HG03196 (cell line): Measurements from ENCODE around the gene SAPCD1.

Experiments used
- ATAC-seq: cut with Tn5 transposase; IDR thresholded peaks from one replicate; pipeline ENCODE4 v1.9.1; 2021; ENCODE audit not compliant: unreplicated experiment

The SAPCD1 gene

DNA sequence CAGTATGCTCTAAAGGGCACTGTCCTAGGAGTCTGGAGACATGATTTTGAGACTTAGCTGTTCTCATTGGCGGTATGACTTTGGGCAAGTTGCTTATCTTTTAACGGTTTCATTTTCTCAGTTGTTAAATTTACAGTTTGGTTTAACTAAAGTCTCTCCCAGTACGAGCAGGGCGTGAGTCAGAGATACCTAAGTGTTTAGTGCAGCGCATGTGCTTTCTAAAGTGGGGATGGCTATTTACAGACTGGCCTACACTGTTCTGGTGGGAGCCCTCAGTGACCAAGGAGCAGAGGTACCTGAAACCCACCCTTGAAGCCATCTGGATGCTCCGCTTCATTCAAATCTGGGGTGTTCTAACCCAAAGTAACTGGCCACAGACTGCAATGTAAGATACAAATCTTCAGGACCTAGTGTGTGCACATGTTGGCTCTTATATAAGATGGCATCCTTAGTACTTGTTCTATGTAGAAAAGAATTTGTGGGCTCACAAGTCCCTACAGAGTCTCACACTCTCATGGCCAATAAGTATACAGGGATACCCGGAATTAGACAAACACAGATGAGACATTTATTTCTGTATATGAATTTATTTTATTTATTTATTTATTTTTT lies 11.9 kb upstream of the SAPCD1 start:
- no peak for ATAC-seq

DNA sequence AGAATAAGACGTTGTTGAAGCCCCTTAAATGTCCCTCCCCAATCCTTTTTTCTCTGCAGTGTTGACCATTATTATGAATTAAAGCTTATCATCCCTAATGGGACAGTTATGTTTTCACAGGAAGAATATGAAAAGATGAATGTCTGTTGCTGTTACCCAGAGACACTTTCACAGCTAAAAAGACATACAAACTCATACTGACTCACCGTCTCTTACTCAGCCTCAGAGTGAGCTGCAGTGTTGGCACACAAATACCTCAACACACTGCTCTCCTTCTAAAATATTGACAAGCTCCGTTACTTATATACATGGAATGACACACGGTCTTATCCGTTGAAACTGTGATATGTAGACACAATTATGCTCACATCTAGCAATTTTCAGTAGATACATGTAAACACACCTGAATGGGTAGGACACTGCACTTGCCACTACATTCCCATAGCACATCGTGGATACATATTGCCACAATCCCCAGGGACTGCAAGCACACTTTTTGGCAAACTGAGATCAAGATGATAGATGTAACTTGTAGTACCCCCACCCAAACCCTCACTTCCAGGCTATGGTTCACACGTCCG lies 9.6 kb upstream of the SAPCD1 start:
- ATAC-seq, result no peak

DNA sequence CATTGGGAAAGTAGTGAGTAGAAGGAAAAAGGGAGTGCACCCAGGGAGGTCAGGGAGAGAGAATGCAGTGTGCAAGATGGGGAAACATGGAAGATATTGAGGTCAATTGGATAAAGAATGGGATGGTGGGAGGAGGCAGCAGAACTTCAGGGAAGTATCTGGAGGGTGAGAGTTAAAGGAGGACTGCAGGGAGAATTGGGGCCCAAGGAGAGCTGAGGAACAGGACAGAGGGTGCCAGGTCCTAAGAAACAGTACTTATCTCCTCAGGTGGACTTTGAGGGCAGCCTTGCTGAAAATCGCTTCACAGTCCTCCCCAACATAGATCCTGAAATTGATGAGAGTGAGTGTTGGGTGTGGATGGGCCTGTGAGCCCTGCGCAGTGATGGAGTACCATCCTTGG lies 4.2 kb upstream of the SAPCD1 start:
- no peak for ATAC-seq

DNA sequence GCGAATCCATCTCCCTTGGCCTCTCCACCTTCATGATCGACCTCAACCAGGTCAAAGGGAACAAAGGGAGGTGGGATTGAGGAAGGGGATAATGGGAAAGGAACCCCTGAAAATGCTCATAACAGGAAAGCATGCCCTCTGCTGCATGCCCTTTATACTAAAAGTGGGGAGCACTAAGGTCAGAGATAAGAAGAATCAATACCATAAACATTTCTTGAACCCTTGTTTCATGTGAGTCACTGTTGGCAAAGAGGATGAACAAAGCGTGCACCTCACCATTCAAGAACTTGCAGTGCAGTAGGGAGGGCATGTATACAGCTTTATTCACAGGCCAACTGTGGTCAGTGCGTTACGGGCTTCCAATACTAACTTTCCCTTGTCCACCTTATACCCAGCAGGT lies 1.7 kb upstream of the SAPCD1 start:
- ATAC-seq, result no peak

DNA sequence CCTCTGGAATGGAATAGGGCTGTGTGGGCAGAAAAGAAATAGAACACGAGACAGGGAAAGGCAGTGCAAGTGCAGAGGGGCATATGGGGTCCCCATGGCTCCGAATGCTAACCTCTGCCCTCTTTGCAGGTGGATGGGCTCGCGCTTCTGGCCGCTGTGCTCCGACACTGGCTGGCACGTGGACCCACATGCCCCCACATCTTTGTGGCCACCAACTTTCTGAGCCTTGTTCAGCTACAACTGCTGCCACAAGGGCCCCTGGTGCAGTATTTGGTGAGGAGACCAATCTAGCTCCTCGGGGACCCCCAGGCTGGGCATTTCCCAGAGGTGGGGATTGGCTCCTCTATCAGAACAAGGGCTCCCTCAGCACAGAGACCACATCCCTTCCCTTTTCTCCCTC lies 1.1 kb upstream of the SAPCD1 start:
- no peak for ATAC-seq

DNA sequence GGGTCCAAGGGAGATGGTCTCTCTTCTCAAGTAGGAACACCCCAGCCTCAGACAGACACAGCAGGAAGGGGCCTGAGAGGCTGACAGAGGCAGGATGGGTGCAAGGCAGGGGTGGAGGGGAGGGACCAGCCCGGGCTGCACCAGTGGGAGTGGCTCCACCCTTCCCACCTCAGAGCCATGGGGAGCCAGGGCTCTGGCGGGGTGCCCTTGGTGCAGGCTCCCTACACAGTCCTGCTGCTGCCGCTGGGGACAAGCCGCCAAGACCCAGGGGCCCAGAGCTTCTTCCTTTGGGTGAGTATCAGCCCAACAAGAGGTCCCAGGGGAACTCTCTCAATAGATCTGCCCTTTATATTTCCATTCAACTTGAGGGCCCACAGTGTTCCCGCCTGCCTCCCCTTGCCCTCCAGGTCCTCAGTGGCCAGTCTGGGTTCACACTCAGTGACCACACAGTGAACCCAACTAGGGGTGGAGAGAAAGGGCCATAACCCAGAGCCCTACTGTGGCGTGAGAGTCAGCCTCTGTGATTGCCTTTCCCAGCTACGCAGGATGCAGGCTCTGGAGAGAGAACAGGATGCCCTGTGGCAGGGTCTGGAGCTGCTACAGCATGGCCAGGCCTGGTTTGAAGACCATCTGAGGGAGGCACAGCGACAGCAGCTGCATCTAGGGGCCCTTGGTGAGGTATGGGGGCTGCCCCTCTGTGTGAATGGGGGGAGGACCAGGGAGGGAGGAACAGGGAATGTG lies 592 bp downstream of the SAPCD1 start:
- ATAC-seq, result no peak

DNA sequence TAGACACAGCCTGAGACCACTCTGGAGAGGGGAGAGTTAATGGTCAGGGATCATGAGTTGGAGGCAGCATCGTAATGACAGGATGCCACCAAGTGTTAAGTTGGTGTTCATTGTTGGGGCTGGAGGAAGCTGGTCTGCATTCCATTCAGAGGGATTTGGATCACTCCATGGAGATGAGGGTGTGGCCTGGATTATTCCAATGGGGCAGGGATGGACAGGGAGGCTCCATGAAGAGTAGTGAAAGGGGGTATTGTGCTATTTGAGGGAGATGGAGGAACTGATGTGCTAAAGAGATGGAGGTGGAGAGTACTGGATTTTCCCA lies 1.1 kb downstream of the SAPCD1 start:
- ATAC-seq, result no peak

DNA sequence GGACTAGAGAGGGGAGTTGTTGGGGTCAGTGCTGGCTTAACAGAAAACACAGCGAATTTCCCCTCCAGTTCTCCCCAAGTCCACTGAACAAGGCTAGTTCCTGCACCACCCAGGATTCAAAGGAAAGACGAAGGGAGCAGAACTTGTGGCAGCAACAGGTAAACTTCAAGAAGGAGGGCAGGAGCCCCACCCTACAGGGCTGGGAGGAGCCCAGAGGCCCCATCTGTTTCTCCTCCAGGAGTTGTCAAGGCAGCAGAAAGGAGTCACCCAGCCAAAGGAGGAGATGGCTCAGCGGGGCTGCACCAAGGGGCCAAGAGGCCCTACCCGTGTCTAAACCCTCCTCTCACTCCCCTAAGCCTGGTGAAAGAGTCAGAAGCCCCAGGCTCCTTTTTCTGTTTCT lies 1.7 kb downstream of the SAPCD1 start:
- ATAC-seq, result no peak

DNA sequence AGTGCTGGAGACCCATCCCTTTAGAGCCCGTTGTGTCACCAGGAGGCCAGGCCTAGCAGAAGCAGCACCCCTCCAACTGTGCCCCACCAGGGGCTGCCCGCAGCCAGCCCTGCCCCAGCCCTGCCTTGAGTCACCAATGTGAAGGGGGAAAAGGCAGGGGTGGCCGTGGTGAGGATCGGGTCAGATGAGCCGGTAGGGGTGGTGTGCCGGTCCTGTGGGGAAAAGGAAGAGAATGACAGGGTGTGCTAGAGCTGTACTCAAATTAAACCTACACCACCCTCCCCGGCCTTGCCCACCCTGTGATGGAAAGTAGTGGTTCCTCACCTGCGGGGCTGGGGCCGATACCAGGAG lies 3.1 kb downstream of the SAPCD1 start:
- ATAC-seq, result no peak

DNA sequence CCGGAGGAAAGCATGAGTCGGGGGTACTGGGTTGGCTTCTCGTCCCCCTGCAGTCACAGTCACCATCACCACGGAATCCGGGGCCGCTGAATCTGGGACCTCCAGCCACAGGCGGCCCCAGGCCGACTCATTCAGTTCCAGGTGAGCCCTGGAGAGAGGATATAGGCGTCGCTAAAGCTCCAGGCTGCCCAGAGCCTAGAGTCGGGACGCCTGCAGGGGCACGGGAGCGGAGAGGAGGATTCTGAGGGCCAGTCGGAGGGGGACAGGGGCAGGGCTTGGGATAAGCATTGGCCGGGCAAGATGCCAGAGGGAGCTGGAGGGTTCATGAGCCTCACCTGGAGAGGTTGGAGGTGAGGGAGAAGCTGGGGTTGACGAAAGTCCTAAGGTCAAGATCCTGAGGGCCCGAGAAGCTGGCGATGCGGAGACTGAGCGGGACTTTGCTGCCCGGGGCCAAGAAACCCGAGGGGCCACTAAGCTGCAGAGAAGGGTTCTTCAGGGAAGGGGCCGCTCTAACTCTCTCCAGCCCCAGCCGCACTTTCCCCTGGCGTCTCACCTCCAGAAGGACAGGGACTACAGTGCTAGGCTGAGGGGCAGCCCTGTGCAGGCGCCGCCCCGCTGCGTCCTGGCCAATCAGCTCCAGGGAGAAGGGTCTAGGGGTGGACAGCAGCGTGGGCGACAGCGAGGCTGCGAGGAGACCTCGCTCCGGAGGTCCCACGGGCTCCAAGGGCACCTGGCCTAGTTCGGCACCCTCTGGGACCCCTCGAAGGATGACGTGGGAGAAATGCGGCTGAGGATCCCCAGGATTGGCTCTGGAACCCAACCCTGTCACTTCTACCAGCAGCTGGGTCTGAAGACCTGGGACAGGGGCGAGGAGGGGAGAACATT lies 3.7 kb downstream of the SAPCD1 start:
- ATAC-seq, result no peak

DNA sequence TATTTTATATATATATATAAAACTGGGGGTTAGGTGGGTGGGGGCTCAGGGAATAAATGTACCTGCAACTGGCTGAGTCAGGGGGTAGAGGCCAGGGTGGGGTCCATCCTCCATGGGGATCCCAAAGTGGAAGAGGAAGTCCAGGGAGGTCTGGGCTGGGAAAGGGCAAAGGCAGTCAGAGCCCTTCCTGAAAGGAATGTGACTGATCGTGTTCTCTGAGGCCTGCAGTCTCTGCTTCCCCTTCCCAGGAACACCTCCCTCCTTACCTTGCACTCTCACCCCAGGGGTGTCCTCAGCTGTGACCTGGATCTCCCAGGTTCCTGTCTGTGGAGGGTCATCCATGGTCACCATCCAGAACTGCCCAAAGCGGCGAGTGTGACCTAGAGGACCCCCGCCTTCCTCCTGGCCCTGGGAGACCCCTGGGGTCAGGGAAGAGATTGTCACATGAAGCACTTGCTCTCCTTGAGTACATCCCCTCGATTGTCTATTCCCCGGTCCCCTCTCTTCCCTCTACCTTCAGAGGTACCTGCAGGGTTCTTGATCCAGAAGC lies 4.7 kb downstream of the SAPCD1 start:
- ATAC-seq, result no peak

DNA sequence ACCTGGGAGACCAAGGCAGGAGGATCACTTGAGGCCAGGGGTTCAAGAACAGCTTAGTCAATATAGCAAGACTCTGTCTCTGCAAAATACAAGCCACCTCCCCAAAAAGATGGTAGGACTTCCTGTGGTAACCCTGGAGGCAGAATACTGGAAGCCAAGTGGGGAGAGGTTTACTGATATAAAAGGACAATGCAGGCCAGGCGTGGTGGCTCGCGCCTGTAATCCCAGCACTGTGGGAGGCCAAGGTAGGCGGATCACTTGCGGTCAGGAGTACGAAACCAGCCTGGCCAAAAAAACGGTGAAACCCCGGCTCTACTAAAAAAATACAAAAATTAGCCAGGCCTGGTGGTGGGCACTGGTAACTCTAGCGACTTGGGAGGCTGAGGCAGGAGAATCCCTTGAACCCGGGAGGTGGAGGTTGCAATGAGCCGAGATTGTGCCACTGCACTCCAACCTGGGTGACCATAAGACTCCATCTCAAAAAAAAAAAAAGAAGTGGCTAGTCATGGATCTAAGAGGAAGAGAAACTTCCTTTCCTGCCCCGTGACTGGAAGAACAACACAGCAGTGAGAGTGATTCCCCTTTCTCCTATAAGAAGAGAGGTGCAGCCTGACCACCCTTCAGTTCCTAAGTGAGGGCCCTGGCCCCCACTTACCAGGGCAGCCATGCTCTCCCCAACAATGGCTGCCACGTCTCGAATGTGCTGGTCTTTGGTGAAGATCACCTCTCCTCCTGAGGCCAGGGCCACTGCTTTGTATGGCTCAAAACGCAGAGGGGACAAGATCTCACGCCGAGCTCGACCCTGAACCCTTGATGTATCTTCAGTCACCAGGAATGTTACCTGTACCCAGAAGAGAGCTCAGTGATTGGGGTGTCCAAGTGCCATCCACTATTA lies 6.2 kb downstream of the SAPCD1 start:
- ATAC-seq, result no peak

DNA sequence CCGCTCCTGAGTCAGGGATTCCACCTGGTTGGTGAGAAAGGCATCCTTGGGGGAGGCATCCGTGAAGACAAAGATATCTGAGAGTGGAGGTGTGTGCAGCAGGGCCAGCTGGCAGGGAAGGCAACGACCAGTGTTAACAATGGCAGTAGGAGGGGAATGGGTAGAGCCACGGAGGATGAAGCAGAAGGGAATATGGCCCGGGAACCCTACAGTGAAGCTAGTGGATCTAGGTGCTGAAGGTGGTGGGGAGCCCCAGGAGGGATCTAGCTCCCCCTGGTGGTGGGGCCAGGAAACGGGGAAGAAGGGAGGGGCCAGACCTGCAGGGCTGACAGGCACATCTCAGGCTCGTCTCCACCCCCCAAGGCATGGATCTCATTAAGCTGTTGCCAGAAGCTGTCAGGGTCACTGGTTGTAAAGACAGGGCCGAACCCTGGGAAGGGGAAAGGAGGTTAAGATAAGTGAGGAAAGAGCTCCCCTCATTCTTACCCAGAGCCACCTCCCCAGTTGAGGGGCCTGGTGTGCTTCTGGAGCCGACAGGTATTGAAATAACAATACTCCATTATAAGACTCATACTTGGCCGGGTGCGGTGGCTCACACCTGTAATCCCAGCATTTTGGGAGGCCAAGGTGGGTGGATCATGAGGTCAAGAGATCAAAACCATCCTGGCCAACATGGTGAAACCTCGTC lies 7.4 kb downstream of the SAPCD1 start:
- ATAC-seq, result no peak

DNA sequence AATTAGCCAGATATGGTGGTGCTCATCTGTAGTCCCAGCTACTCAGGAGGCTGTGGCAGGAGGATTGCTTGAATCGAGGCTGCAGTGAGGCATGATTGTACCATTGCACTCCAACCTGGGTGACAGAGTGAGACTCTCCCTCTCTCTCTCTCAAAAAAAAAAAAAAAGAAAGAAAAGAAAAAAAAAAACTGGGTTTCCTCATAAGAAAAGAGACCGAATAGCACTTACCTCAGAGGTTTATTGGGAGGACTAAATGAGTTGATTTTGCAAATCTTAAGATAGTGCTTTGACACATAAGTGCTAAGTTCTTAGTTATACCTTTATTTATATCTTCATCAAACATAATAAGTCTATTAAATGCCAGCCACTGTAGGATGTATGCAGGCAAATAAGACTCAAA lies 8.4 kb downstream of the SAPCD1 start:
- ATAC-seq, result no peak

DNA sequence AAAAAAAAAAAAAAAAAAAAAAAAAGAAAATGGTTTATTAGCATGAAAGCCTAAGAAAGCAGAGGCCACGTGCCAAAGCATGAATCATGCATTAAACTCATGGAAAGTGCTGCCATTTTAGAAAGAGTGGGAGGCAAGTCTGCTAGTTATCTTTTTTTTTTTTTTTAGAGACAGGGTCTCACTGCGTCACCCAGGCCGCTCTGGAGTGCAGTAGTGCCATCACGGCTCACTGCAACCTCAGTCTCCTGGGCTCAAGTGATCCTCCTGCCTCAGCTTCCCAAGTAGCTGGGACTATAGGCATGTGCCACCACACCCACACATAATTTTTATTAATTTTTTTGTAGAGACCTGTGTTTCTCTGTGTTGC lies 9.5 kb downstream of the SAPCD1 start:
- no peak for ATAC-seq

DNA sequence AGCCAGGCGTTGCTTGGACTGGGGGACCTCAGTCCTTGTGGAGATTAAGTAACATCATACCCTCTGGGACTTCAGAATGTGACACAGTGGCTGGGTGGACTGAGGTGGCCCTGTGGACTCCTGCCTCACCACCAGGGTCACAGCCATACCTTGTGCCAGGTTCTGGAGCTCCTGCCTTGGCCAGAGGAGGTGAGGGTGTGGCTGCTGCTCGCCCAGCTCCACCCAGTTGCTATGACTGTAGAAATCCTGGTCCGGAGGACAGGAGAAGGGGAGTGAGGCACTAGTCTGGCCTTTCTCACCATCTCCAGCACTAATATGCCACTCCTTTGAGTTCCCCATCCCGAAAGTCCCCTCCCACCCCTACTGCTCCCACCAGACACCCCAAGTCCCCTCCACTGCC lies 12.7 kb downstream of the SAPCD1 start:
- ATAC-seq, result no peak

DNA sequence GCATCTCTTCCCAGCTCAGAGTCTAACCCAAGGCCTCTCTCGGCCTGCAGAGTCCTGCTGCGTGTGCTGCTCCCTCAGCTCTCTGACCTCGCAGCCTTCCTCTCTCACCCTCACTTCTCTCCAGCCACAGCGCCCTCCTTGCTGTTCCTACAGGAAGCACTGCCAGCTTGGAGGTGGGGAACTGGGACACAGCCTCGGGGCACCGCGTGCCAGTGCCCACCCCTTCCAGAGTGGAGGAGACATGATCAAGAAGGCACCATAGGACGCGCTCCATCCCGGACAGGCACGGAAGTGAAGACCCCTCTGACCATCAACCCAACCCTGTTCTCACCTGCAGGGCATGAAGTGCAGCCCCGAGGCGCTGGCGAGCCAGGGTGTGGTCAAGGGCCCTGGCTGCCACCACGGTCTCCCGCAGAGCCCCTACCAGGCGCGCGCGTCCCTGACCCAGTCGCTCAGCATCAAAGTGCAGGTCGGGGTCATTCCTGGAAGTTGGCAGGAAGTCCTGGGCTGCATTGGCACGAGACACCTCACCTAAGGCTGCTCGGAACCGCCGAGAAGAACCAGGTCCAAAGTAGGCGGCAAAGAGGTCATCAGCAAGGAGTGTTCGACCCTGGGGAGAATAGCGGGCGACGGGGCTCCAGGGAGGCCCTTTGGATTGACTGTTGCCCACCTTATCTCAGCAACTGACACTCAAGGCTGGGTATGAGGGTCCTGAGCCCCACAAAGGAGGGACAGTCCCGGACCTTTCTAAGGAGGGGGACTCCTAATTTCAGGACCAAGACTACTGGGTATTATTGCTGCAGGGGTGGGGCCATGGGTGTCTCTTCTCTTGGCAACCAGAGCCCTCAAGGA lies 13.4 kb downstream of the SAPCD1 start:
- ATAC-seq, result no peak

DNA sequence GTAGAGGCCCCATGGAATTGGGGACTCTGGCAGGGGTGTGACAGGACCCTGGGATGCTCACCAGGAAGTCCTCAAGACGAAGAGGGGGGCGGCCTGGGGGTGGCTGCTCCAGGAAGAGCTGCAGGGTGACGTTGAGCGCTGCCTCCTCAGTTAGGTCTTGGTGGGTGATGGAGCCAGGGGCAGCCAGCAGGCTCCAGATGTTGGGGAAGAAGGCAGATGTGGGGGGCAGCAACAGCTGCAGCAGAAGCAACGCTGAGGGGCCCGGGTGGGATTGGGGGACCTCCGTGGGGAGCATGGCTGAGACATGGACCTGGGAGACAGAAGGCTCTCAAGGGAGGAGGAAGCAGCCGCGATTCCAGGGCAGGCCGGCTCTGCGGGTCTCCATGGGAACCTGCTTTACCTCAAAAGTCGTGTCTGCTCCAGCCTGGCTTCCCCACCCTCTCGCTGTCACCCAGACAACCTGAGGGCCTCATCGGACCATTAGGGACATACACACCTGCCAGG lies 14.1 kb downstream of the SAPCD1 start:
- no peak for ATAC-seq
